IMR-90 (cell line): Measurements from ENCODE around the gene MINK1. TPM values are rescaled to one million over a fixed set of nuclear protein-coding genes. Genes with fewer than 3 reads are reported as not detected.

ENCODE experiments used
- ATAC-seq: fragments of 200-7000 bp; cut with Tn5 transposase; 2 replicates; pipeline ENCODE4 v1.9.1; 2020; ENCODE audit warnings: low read depth, mild to moderate bottlenecking, moderate library complexity
- BruUV-seq: library from RNA; stranded (reverse); fragments of 400-500 nt; replicated peaks from 2 replicates; lab custom pipeline; 2021; lab: Mats Ljungman, UMichigan
- CTCF ChIA-PET: fragments of 300-600 bp; formaldehyde crosslinking; extraction: SDS; loops from one replicate; lab custom pipeline; 2021; ENCODE audit warnings: antibody characterized with exemption; lab: Yijun Ruan, JAX
- POLR2A ChIA-PET: fragments of 300-600 bp; sonication (Branson Sonifier 250); formaldehyde crosslinking; loops from one replicate; lab custom pipeline; 2022; ENCODE audit warnings: antibody characterized with exemption; ENCODE audit not compliant: unreplicated experiment; lab: Charles Lee
- DNase-seq: peaks from one replicate; pipeline ENCODE4 v3.0.0; 2013
- H2AFZ ChIP-seq: replicated peaks from 2 replicates; pipeline ENCODE3; 2013; ENCODE audit warnings: low read length, mild to moderate bottlenecking; ENCODE audit not compliant: poor library complexity
- H2AK5ac ChIP-seq: 2 replicates; pipeline ENCODE4 v1.6.1; 2013; ENCODE audit warnings: low read depth, low read length, inconsistent platforms
- H2AK9ac ChIP-seq: replicated peaks from 2 replicates; pipeline ENCODE3; 2013; ENCODE audit warnings: mild to moderate bottlenecking, low read depth, low read length, moderate library complexity; ENCODE audit not compliant: poor library complexity
- H2BK120ac ChIP-seq: 2 replicates; pipeline ENCODE4 v1.6.1; 2013; ENCODE audit warnings: low read depth, low read length, inconsistent platforms
- H2BK15ac ChIP-seq: 3 replicates; pipeline ENCODE4 v1.6.1; 2013; ENCODE audit warnings: low read depth, low read length, inconsistent platforms
- H2BK20ac ChIP-seq: 2 replicates; pipeline ENCODE4 v1.6.1; 2013; ENCODE audit warnings: low read depth, mild to moderate bottlenecking, inconsistent platforms, low read length, moderate library complexity
- H2BK5ac ChIP-seq: 2 replicates; pipeline ENCODE4 v1.6.1; 2013; ENCODE audit warnings: mild to moderate bottlenecking, low read depth, low read length, inconsistent platforms; ENCODE audit not compliant: poor library complexity, severe bottlenecking
- H3K14ac ChIP-seq: replicated peaks from 2 replicates; pipeline ENCODE4 v1.6.1; 2013; ENCODE audit warnings: low read depth, low read length, inconsistent platforms
- H3K18ac ChIP-seq: 2 replicates; pipeline ENCODE4 v1.6.1; 2013; ENCODE audit warnings: low read depth, low read length, control low read depth
- H3K23ac ChIP-seq: 2 replicates; pipeline ENCODE4 v1.6.1; 2013; ENCODE audit warnings: low read depth, low read length, inconsistent platforms
- H3K27ac ChIP-seq: 2 replicates; pipeline ENCODE4 v1.5.1; 2013; ENCODE audit warnings: mild to moderate bottlenecking, control low read depth, low read length; ENCODE audit not compliant: insufficient read depth
- H3K27me3 ChIP-seq: 2 replicates; pipeline ENCODE4 v1.6.1; 2013; ENCODE audit warnings: low read length; ENCODE audit not compliant: control insufficient read depth, insufficient read depth
- H3K36me3 ChIP-seq: 2 replicates; pipeline ENCODE4 v1.6.1; 2013; ENCODE audit warnings: low read length, mixed read lengths; ENCODE audit not compliant: control insufficient read depth, insufficient read depth
- H3K4ac ChIP-seq: 2 replicates; pipeline ENCODE4 v1.6.1; 2013; ENCODE audit warnings: low read depth, low read length, inconsistent platforms
- H3K4me1 ChIP-seq: 2 replicates; pipeline ENCODE4 v1.6.1; 2013; ENCODE audit warnings: low read length, mixed read lengths; ENCODE audit not compliant: control insufficient read depth, insufficient read depth
- H3K4me2 ChIP-seq: 2 replicates; pipeline ENCODE4 v1.6.1; 2013; ENCODE audit warnings: low read depth, mild to moderate bottlenecking, control low read depth, low read length, moderate library complexity
- H3K4me3 ChIP-seq: 2 replicates; pipeline ENCODE4 v1.5.1; 2013; ENCODE audit warnings: low read depth, mild to moderate bottlenecking, control low read depth, low read length, moderate library complexity; ENCODE audit not compliant: insufficient read depth
- H3K56ac ChIP-seq: 2 replicates; pipeline ENCODE4 v1.6.1; 2013; ENCODE audit warnings: low read length, inconsistent platforms; ENCODE audit not compliant: insufficient read depth; ENCODE audit errors: extremely low read depth
- H3K79me1 ChIP-seq, 2 experiments: 2 replicates each; pipeline ENCODE4 v1.6.1; 2013; ENCODE audit warnings: low read length in 2 of 2, inconsistent platforms in 1 of 2, low read depth in 1 of 2
- H3K9ac ChIP-seq: 2 replicates; pipeline ENCODE4 v1.6.1; 2013; ENCODE audit warnings: low read depth, low read length, control low read depth
- H3K9me1 ChIP-seq: 2 replicates; pipeline ENCODE4 v1.6.1; 2013; ENCODE audit warnings: low read length, inconsistent platforms; ENCODE audit not compliant: insufficient read depth
- H3K9me3 ChIP-seq: 2 replicates; pipeline ENCODE4 v1.6.1; 2013; ENCODE audit warnings: low read length; ENCODE audit not compliant: control insufficient read depth, insufficient read depth
- H4K20me1 ChIP-seq: 2 replicates; pipeline ENCODE4 v1.6.1; 2013; ENCODE audit warnings: low read length, inconsistent platforms; ENCODE audit not compliant: insufficient read depth
- H4K5ac ChIP-seq: 2 replicates; pipeline ENCODE4 v1.6.1; 2013; ENCODE audit warnings: mild to moderate bottlenecking, low read depth, low read length, control low read depth
- H4K8ac ChIP-seq, 2 experiments: 2 replicates each; pipeline ENCODE4 v1.6.1; 2013; ENCODE audit warnings: low read depth in 2 of 2, low read length in 2 of 2, control low read depth in 1 of 2, inconsistent platforms in 1 of 2
- H4K91ac ChIP-seq: 2 replicates; pipeline ENCODE4 v1.6.1; 2013; ENCODE audit warnings: low read depth, low read length, inconsistent platforms; ENCODE audit not compliant: insufficient read depth
- NFE2L2 ChIP-seq: fragments of 150-350 bp; IDR thresholded peaks from 2 replicates; pipeline ENCODE4 v1.6.1; 2016; ENCODE audit warnings: low read depth, mild to moderate bottlenecking, low read length
- USF2 ChIP-seq: fragments of 150-350 bp; IDR thresholded peaks from 2 replicates; pipeline ENCODE4 v1.6.1; 2017; ENCODE audit warnings: mild to moderate bottlenecking, antibody characterized with exemption, low read length, low read depth
- WGBS, 2 experiments: methylation state at CpG; one replicate each; pipeline versions ENCODE4 v1.1.5 to v1.1.7; 2013; ENCODE audit warnings: missing lambda C conversion rate in 2 of 2; ENCODE audit not compliant: insufficient read length in 1 of 2; ENCODE audit errors: extremely low coverage in 2 of 2; 5-methylcytosine and 5-hydroxymethylcytosine counted together
- dilution Hi-C: fragments of 300-500 bp; cut with HindIII; formaldehyde crosslinking; loops from one replicate; pipeline ENCODE4 v1.14.3; 2018; ENCODE audit warnings: low sequenced_read_pairs; ENCODE audit not compliant: unreplicated experiment
- in situ Hi-C: fragments of 300-500 bp; cut with MboI; formaldehyde crosslinking; loops from 3 replicates; pipeline ENCODE4 v1.14.3; 2019; ENCODE audit warnings: low sequenced_read_pairs, inconsistent platforms, mixed read lengths
- intact Hi-C: fragments of 100-400 bp; cut with micrococcal nuclease; formaldehyde crosslinking; loops from 2 replicates; pipeline ENCODE4 v1.10.0; 2022
- polyA plus RNA-seq, 3 experiments: library from polyadenylated mRNA; depleted of rRNA; stranded (reverse); fragments of >200 nt; gene quantifications; 2 replicates each; pipeline ENCODE4 v1.2.3, GENCODE V29; 2012; ENCODE audit warnings: low replicate concordance in 1 of 3
- total RNA-seq: library from RNA; depleted of rRNA; stranded (reverse); fragments of >200 nt; gene quantifications from 2 replicates; pipeline ENCODE4 v1.2.3, GENCODE V29; 2012

Gene MINK1
- total and polyA plus RNA-seq, 2 of the 4 experiments (the other 2 are of a cell fraction): 12.2 to 40.9 TPM

DNA sequence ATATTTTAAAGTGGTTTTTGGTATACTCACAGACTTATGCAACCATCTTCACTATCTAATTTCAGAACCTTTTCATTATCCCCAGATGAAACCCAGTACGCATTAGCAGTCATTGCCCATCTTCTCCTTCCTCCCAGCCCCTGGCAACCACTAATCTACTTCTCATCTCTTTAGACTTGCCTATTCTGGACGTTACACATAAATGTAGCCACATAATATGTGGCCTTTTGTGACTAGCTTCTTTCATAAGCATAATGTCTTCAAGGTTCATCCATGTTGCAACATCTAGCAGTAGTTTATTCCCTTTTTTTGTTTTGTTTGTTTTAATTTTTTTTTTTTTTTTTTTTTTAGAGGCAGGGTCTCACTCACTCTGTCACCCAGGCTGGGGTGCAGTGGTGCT is 37.7 kb downstream of the MINK1 start:
- Histone ChIP-seq H3K27ac (no peak overlapping the region), H3K23ac (no peak overlapping the region), H3K79me1 (peaks cover 14 to 29% of the 10 kb centered on the region in 2 experiments; a peak in 3 of 4 replicates), H2BK15ac (no peak overlapping the region), H4K5ac (no peak overlapping the region), H4K20me1 (peaks cover 12% of the 10 kb centered on the region), H3K4me3 (no peak overlapping the region), H3K4me2 (no peak overlapping the region), H3K9ac (no peak overlapping the region), H3K56ac (no peak overlapping the region), H2BK20ac (no peak overlapping the region), H4K91ac (no peak overlapping the region), H3K9me1 (no peaks in the 10 kb centered on the region; the same call in 1 of the 2 replicates), H3K4me1 (no peaks in the 10 kb centered on the region), H2AK9ac (no peak overlapping the region), H3K27me3 (no peaks in the 10 kb centered on the region), H3K9me3 (no peaks in the 10 kb centered on the region), H2BK120ac (no peak overlapping the region), H4K8ac (no peak overlapping the region), H2BK5ac (no peak overlapping the region), H3K36me3 (peaks cover 1% of the 10 kb centered on the region; the same call in 1 of the 2 replicates), H2AFZ (no peak overlapping the region), H3K14ac (no peak overlapping the region), H3K18ac (no peak overlapping the region), H2AK5ac (no peak overlapping the region), H3K4ac (no peak overlapping the region)
- ChIA-PET CTCF (no interaction called here), POLR2A (no interaction called here)
- WGBS, 2 experiments: 100% methylated on average over 2 of the region's 2 CpGs; no CpG with 5 or more reads in 1 of the 2 experiments
- in situ Hi-C loops (no loop called here), dilution Hi-C loops (no loop called here), intact Hi-C loops (no loop called here)
- ATAC-seq (no peak), DNase-seq (no peak)
- TF ChIP-seq USF2 (no peak), NFE2L2 (no peak)
- BruUV-seq: no TSS peak
